HG03135 (cell line): ENCODE results near the gene CFAP92.

Experiments used
- ATAC-seq: cut with Tn5 transposase; IDR thresholded peaks from one replicate; pipeline ENCODE4 v1.9.1; 2021; ENCODE audit warnings: mild to moderate bottlenecking, moderate library complexity; ENCODE audit not compliant: unreplicated experiment

CFAP92 gene

DNA sequence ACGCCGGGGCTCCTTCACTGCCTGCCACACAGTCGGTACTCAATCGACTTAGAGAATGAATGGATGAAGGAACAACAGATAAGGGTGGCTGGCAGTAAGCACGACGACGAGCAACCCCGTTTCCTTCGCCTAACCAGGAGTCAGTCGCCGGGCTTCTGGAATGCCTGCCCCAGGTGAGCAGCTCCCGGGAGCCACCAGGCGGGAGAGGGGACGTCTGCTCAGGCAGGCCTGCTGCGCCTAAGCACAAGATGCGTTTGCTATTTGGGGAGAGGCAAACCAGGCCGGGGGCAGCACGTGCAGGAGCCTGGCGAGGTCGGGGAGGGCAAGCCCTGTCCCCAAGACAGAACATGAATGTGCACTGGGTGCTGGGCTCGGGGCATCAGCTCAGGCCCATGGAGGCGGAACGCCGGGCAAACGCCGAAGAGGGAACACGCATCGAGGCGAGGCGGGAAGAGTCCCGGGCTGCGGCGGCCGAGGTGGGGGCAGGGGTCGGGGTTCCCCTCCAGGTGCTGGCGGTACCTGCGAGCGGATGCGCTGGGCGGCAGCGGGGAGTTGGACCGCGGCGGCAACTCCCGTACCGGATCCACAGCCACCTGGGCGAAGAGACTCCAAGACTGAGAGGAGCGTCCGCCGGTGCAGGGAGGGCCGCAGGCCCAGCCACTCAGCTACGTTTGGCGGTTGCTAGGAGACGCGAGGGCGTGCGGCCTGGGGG lies at the start of gene CFAP92:
Gene CFAP92 (minus strand): TSS at position 616 of the 712 bp plus-strand sequence. CDS start 772 bp downstream, outside the sequence.
- ATAC-seq, result peak; percentile 96

DNA sequence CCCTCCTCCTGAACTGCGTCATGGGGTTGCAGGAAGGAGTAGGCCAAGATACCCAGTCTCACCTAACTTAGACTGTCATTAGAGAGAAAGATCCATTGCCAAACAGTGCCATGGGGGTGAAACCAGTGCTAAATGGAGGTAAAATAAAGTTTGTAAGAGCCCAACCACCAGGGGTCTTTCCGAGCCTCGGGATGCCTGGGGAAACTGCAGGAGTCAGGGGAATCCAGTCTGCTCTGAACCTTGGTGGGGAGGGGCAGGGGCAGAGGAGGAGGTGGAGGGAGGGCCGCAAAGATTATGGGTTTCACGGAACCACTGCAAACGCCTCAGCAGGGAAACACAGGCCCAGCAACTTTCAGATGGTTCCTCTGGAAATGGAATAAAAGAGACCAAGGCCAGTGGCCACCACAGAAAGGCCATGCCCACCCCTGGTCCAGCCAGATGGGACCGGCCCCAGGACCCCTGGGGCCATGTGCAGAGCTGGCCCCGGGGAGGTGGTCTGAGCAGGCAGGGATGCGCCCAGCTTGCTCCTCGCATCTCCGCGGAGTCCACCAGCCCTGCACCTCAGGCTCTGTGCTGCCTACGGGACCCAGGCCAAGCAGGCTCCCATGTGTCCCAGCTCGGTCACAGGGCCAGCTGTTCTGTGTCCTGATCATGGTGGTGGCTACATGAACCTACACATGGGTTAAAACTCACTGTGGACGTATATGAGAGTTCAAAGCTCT lies 46.9 kb upstream of the CFAP92 start:
- no peak for ATAC-seq

DNA sequence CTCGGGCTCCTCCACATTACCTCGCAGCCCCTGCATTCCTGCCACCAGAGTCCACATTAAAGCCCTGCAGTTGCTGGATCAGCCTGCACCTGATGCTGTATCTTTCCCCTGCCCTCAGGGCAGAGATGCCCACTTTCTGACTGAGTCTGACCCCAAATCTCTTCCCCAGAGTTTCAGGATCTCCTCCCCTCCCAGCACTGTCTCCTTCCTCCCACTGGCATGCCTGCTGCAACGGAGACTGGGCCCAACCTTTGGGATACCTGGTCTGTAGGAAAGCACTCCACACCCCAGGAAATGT lies 46.1 kb upstream of the CFAP92 start:
- ATAC-seq, result no peak

DNA sequence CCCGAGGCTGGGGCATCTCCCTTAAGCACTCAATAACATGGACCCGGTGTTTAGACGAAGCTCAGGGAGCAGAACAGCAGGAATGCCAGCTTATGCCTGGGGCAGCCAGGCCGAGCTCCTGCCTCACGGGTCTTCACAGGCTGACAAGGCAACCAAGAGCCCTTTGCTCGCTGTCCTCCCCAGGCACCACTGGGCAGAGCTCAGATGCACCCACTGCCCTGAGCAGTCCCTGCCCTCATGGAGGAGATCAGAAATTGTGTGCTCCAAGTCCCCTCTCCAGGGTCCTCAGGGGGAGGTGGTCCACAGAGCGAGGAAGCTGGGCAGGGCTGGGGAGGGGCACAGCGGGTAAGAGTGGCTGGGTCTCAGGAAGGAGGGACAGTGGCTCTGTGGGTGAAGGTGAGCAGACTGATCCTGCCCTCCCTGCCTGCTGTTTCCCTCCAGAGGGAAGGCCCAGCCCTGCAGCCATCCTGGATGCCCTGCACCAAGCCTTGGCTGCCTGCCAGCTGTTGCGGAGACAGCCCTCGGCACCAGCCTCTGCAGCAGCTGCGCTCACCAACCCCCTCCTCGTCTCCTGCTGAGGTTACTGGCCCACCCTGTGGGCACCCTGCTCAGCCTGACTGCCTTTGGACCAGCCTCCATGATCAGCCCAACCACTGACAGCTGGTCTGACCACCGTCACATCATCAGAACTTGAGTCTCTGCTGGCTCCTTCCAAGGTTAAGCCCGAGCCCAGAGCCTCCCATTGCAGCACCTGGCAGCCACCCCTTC lies 45.6 kb upstream of the CFAP92 start:
- ATAC-seq, result no peak

DNA sequence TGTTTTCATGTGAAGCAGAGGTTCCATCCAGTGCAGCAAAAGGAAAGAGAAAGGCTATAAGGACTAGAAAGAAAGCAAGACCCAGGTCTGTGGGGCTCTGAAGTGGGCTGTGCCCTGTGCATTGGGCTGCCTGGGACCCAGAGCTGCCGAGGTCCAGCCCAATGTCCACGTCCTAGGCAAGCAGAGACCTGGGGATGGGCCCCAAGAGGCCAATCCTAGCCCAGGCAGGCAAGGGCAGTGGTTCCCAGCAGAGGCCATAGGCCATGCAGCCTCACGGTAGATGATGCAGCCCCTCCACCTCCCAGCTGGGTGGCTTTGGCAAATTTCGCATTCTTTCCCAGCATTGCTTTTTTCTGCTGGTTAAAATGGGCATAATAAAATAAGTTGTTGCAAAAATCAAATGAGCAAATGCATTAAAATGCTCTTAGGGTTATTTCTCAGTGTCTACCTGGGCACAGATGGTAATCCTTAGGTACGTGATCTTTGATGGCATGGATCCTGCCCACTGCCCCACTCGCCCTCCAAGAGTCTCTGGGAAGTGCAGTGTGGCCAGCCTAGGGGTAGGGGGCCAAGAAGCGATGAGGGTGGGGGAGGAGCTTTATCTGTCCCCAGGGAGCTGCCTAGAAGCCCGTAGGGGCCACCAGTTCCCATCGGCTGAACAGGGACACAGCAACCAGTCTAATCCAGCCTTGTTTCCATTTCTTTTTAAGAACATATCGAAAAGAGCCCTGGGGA lies 44.4 kb upstream of the CFAP92 start:
- no peak for ATAC-seq

GRCh38 chr3:129037093-129037419 lies 43.2 kb upstream of the CFAP92 start:
- ATAC-seq, result no peak

- ATAC-seq, result no peak
Measured at GRCh38 chr3:129036222-129037092, 42.6 kb upstream of the CFAP92 start.

- ATAC-seq, result no peak
Measured at GRCh38 chr3:129035360-129036221, 41.7 kb upstream of the CFAP92 start.

- no peak for ATAC-seq
Measured at GRCh38 chr3:129034642-129035041, 40.8 kb upstream of the CFAP92 start.

DNA sequence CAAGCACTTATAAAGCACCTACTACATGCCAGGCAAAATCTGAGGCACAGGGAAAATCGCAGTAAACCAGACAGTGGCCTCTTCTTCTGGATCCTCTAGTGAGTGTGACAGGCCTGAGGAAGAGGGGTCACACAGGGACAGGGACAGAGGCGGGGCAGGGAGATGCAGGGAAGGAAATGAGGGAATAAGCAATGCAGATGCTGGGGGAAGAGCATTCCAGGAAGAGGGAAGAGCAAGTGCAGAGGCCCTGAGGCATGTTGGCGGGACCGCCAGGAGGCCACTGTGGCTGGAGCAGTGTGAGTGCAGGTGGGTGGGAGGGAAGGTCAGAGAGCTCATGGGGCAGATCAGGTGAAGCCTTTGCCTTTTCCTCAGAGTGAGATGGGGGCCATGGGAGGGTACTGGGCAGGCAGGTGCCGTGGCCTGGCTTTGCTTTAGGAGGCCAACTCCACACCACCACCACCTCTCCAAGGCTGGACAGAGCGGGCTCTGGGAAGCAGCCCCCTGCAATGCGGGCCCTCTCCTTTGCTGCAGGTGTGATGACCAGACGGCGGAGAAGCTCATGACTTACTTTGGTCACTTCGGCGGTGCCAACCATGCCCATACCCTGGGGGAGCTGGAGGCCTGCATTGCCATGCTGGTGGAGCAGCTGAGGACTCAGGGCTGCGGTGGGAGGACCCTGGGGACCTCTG lies 39.9 kb upstream of the CFAP92 start:
- ATAC-seq, result no peak

DNA sequence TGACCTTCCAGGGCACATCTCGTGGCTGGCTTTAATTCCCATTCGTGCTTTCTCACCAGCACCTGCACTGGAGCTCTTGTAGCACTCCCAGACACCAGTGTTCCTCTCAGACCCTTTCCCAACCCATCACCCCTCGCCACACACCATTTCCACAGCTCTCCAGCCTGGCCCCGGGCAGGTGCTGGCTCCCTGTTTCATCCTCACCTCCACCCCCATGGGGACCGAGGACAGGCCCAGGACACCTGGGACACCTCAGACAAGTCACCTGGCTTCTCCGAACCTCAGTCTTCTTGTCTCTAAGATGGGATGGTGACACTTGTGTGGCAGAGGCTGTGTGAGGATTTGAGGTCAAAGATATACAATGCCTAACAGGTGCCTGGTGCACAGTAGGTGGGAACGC lies 39.3 kb upstream of the CFAP92 start:
- ATAC-seq, result no peak

- no peak for ATAC-seq
Measured at GRCh38 chr3:129032716-129033115, 38.8 kb upstream of the CFAP92 start.

GRCh38 chr3:129031476-129032215 lies 37.8 kb upstream of the CFAP92 start:
- no peak for ATAC-seq

DNA sequence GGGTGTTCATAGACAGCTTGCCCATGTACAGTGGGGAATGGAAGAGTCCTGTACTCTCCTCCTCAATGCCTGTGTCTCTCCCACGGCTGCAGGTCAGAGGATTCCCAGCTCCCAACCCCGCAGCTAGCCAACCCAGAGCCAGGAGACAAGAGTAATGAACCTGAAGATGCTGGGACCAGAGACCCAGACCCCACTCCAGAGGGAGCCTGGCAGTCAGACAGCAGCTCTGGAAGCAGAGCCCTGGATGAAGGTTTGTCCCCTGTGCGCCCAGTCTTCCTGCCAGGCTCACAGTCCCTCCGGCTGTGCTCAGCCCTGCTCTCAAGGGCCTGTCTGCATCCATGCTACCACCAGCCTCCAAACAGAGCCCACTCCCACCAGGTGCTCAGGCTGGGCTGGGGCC lies 36.7 kb upstream of the CFAP92 start:
- no peak for ATAC-seq

- no peak for ATAC-seq
Measured at GRCh38 chr3:129028866-129029265, 35.0 kb upstream of the CFAP92 start.

DNA sequence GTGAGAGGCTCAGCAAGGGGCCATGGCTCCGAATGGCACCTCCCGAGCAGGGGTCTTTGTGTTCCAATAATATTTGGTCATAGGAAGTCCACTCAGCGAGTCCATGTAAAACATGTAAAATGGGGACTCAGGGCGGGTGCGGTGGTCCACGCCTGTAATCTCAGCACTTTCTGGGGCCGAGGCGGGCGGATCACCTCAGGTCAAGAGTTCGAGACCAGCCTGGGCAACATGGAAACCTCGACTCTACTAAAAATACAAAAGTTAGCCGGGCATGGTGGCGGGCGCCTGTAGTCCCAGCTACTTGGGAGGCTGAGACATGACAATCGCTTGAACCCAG lies 33.6 kb upstream of the CFAP92 start:
- ATAC-seq, result no peak

DNA sequence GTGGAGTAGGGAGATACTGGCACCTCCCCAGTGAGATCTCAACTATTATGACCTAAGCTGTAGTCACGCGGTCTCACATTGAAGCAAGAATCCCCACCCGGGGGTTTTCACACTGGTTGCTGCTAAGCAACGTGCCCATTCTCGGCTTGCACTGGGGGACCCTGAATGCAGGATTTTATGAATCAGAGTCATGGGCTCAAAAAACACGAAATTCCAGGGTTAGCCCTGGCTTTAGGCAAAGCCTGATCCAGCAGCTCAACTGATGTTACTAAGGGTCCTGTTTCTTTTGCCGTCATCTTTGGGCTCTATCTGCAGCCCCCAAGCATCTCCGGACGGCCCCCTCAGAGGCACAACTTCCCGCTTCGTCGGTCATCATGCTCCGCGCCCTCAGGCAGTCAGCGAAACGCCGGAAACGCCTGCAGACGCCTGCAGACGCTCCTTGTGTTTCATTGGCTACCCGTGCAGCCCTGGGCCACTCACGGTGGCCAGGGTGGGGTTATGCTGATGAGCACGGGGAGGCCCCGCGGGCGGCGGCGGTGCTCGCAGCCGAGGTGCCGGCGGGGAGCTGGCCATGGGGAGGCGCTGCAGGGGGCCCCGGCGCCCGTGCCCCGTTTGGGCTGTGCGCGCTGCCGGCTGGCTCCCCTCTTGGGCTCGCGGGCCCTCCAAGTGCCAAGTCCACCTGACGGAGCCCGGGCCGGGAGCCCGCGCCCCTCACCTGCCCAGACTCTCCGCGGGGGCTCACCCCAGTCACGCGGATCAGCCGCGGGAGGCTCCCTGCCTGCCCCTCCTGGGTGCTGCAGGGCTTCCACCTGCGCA lies 33.1 kb upstream of the CFAP92 start:
- peak; percentile 98 for ATAC-seq
